HepG2 (cell line): ENCODE data around the gene VPREB3. TPM values are rescaled to one million over a fixed set of nuclear protein-coding genes. Genes with fewer than 3 reads are reported as not detected.

ENCODE experiments used
- ZSCAN21 ChIP-seq: sonication (generic); formaldehyde crosslinking; IDR thresholded peaks from 2 replicates; pipeline ENCODE4 v1.8.0; 2022; ENCODE audit warnings: mild to moderate bottlenecking, missing genetic modification reagents, moderate library complexity, borderline replicate concordance
- polyA plus RNA-seq, 8 experiments: library from polyadenylated mRNA; depleted of rRNA in 3 of 8; stranded (reverse) in 7 of 8; unstranded in 1 of 8; fragments of >200 nt; fragmentation: Illumina TruSeq in 4 of 8; extraction: Trizol in 4 of 8; gene quantifications; 2 replicates each; pipeline versions ENCODE4 v1.2.1 to v1.2.3, GENCODE V29; 2011 to 2016; ENCODE audit warnings: low read depth in 4 of 8, missing spikeins in 1 of 8, mixed read lengths in 1 of 8; ENCODE audit not compliant: insufficient read depth in 1 of 8
- total RNA-seq, 5 experiments: library from RNA; depleted of rRNA; stranded (reverse); fragments of >200 nt; fragmentation: Illumina TruSeq; extraction: Trizol; gene quantifications; 2 replicates each; pipeline ENCODE4 v1.2.3, GENCODE V29; 2016; ENCODE audit warnings: low read depth in 1 of 5
- TF ChIP-seq, protein P1 (sequence below): IDR thresholded peaks from 2 replicates; pipeline ENCODE4 v1.6.1; 2018; ENCODE audit warnings: missing genetic modification reagents
- TF ChIP-seq, protein P2 (sequence below): sonication (generic); formaldehyde crosslinking; IDR thresholded peaks from 2 replicates; pipeline ENCODE4 v1.4.0; 2020; ENCODE audit warnings: missing genetic modification reagents, borderline replicate concordance
- TF ChIP-seq, protein P3 (sequence below): sonication (generic); formaldehyde crosslinking; IDR thresholded peaks from 2 replicates; pipeline ENCODE4 v1.4.0; 2020; ENCODE audit warnings: missing genetic modification reagents
- TF ChIP-seq, protein P4 (sequence below): sonication (generic); formaldehyde crosslinking; IDR thresholded peaks from 2 replicates; pipeline ENCODE4 v1.4.0; 2020; ENCODE audit warnings: missing genetic modification reagents

VPREB3 gene
- total and polyA plus RNA-seq, 2 of the 13 experiments (the other 11 are each of a cell fraction or from before 2014, with no cell fraction given), result 0.22 TPM; not detected in 1

DNA sequence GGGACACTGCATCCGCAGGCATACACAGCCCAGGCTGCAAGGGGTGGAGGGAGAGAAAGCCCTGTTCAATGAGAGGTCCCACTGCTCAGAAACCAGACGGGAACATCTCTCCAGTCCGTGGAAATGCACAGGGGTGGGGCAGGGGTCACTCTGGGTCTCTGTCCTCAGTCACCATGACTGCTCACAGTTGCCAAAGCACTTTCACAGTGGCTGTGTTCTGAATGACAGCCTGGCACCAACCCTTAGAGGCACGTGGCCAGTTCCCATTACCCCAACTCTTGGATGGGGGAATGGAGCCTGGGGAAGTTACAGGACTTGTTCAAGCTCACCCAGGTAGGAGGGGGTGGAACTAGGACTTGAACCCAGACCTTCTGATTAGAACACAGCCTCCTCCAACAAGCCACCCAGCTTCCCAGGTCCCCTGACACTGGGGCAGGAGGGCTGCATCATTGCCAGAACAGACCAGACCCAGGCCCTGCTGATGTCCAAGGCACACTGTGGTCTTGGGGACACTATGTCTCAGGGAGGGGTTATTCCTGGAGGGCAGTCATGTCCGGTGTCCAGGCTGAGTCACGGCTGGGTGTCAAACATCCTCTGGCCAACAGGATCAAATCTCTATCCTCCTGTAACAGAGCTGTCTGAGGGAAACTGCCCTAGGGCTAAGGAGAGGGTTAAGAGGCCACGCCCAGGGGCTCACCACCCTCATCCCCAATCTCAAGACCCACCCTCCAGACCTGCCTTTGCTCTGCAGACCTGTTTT, 11.5 kb downstream of the VPREB3 start (continued):
- TF ChIP-seq, protein P1, sequence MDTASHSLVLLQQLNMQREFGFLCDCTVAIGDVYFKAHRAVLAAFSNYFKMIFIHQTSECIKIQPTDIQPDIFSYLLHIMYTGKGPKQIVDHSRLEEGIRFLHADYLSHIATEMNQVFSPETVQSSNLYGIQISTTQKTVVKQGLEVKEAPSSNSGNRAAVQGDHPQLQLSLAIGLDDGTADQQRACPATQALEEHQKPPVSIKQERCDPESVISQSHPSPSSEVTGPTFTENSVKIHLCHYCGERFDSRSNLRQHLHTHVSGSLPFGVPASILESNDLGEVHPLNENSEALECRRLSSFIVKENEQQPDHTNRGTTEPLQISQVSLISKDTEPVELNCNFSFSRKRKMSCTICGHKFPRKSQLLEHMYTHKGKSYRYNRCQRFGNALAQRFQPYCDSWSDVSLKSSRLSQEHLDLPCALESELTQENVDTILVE, result no peak
- TF ChIP-seq, protein P2, sequence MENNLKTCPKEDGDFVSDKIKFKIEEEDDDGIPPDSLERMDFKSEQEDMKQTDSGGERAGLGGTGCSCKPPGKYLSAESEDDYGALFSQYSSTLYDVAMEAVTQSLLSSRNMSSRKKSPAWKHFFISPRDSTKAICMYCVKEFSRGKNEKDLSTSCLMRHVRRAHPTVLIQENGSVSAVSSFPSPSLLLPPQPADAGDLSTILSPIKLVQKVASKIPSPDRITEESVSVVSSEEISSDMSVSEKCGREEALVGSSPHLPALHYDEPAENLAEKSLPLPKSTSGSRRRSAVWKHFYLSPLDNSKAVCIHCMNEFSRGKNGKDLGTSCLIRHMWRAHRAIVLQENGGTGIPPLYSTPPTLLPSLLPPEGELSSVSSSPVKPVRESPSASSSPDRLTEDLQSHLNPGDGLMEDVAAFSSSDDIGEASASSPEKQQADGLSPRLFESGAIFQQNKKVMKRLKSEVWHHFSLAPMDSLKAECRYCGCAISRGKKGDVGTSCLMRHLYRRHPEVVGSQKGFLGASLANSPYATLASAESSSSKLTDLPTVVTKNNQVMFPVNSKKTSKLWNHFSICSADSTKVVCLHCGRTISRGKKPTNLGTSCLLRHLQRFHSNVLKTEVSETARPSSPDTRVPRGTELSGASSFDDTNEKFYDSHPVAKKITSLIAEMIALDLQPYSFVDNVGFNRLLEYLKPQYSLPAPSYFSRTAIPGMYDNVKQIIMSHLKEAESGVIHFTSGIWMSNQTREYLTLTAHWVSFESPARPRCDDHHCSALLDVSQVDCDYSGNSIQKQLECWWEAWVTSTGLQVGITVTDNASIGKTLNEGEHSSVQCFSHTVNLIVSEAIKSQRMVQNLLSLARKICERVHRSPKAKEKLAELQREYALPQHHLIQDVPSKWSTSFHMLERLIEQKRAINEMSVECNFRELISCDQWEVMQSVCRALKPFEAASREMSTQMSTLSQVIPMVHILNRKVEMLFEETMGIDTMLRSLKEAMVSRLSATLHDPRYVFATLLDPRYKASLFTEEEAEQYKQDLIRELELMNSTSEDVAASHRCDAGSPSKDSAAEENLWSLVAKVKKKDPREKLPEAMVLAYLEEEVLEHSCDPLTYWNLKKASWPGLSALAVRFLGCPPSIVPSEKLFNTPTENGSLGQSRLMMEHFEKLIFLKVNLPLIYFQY (CRISPR knock-in tag), result no peak
- TF ChIP-seq, protein P3, sequence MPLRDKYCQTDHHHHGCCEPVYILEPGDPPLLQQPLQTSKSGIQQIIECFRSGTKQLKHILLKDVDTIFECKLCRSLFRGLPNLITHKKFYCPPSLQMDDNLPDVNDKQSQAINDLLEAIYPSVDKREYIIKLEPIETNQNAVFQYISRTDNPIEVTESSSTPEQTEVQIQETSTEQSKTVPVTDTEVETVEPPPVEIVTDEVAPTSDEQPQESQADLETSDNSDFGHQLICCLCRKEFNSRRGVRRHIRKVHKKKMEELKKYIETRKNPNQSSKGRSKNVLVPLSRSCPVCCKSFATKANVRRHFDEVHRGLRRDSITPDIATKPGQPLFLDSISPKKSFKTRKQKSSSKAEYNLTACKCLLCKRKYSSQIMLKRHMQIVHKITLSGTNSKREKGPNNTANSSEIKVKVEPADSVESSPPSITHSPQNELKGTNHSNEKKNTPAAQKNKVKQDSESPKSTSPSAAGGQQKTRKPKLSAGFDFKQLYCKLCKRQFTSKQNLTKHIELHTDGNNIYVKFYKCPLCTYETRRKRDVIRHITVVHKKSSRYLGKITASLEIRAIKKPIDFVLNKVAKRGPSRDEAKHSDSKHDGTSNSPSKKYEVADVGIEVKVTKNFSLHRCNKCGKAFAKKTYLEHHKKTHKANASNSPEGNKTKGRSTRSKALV, result no peak
- TF ChIP-seq, protein P4, sequence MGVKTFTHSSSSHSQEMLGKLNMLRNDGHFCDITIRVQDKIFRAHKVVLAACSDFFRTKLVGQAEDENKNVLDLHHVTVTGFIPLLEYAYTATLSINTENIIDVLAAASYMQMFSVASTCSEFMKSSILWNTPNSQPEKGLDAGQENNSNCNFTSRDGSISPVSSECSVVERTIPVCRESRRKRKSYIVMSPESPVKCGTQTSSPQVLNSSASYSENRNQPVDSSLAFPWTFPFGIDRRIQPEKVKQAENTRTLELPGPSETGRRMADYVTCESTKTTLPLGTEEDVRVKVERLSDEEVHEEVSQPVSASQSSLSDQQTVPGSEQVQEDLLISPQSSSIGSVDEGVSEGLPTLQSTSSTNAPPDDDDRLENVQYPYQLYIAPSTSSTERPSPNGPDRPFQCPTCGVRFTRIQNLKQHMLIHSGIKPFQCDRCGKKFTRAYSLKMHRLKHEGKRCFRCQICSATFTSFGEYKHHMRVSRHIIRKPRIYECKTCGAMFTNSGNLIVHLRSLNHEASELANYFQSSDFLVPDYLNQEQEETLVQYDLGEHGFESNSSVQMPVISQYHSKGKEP (CRISPR knock-in tag), result no peak
- no peak for TF ChIP-seq ZSCAN21 (CRISPR knock-in tag)
